ENCODE measurements around the gene BIRC5.

GRCh38 chr17:78214706-78215061, 631 bp downstream of the BIRC5 start:
- TF ChIP-seq CTCF (conservative IDR thresholded peaks at IDR 0.05) (no peak), ZFX (IDR thresholded peaks at IDR 0.05) (no peak)
